ENCODE measurements around the gene RAB11FIP4.

DNA sequence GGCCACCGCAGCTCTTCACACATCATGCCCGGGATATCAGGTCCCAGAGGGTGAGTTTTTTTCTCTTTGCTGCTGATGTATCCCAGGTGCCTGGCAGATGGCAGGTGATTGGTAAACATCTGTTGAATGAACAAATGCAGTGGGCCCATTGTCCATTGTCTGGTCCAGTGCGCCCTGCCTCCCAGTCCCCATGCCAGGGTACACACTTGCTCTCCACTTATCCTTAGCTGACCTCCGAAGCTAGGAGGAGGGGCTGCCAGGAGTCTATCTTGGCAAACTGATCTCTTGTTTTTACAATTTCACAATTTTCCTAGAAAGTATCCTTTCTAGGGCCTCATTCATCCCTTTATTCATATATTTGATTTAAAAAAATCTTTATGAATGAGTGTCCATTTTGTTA, 196.0 kb downstream of the RAB11FIP4 start:
- TF ChIP-seq, protein P1, sequence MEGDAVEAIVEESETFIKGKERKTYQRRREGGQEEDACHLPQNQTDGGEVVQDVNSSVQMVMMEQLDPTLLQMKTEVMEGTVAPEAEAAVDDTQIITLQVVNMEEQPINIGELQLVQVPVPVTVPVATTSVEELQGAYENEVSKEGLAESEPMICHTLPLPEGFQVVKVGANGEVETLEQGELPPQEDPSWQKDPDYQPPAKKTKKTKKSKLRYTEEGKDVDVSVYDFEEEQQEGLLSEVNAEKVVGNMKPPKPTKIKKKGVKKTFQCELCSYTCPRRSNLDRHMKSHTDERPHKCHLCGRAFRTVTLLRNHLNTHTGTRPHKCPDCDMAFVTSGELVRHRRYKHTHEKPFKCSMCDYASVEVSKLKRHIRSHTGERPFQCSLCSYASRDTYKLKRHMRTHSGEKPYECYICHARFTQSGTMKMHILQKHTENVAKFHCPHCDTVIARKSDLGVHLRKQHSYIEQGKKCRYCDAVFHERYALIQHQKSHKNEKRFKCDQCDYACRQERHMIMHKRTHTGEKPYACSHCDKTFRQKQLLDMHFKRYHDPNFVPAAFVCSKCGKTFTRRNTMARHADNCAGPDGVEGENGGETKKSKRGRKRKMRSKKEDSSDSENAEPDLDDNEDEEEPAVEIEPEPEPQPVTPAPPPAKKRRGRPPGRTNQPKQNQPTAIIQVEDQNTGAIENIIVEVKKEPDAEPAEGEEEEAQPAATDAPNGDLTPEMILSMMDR (conservative IDR thresholded peaks at IDR 0.05; ENCODE audit: low read length): no peak
- TF ChIP-seq EZH2phosphoT487 (IDR thresholded peaks at IDR 0.05; ENCODE audit: borderline replicate concordance): no peak
